PC-3 (cell line): Measurements from ENCODE around the gene GABARAP. TPM values are rescaled to one million over a fixed set of nuclear protein-coding genes. Genes with fewer than 3 reads are reported as not detected.

Experiments
- ATAC-seq: fragments of 200-7000 bp; cut with Tn5 transposase; 2 replicates; pipeline ENCODE4 v1.9.1; 2020; ENCODE audit warnings: mild to moderate bottlenecking, moderate library complexity
- BruUV-seq: library from RNA; stranded (reverse); fragments of 400-500 nt; replicated peaks from 2 replicates; lab custom pipeline; 2021; lab: Mats Ljungman, UMichigan
- CTCF ChIA-PET: fragments of 300-600 bp; sonication (Branson Sonifier 250); formaldehyde crosslinking; loops from one replicate; lab custom pipeline; 2022; ENCODE audit warnings: antibody characterized with exemption; lab: Charles Lee
- POLR2A ChIA-PET: fragments of 300-600 bp; sonication (Branson Sonifier 250); formaldehyde crosslinking; loops from one replicate; lab custom pipeline; 2022; ENCODE audit warnings: antibody characterized with exemption; ENCODE audit not compliant: unreplicated experiment; lab: Charles Lee
- DNase-seq: peaks from one replicate; pipeline ENCODE4 v3.0.0-alpha.2; 2015
- H2AFZ ChIP-seq: fragments of 300-600 bp; sonication (generic); 2 replicates; pipeline ENCODE4 v1.6.0; 2016; ENCODE audit warnings: antibody characterized with exemption, low read length
- H3F3A ChIP-seq: fragments of 300-600 bp; sonication (generic); one replicate; pipeline ENCODE4 v1.6.0; 2017; ENCODE audit warnings: antibody characterized with exemption, low read length, control low read depth, mild to moderate bottlenecking; ENCODE audit not compliant: unreplicated experiment
- H3K27ac ChIP-seq: fragments of 300-600 bp; sonication (generic); 2 replicates; pipeline ENCODE4 v1.5.1; 2016; ENCODE audit warnings: mild to moderate bottlenecking, low read length
- H3K27me3 ChIP-seq: fragments of 300-600 bp; sonication (generic); 2 replicates; pipeline ENCODE4 v1.6.1; 2016; ENCODE audit warnings: low read length, mixed read lengths
- H3K36me3 ChIP-seq: fragments of 300-600 bp; sonication (generic); 2 replicates; pipeline ENCODE4 v1.6.1; 2016; ENCODE audit warnings: low read depth, mixed run types, low read length, mixed read lengths
- H3K4me1 ChIP-seq: fragments of 300-600 bp; sonication (generic); 2 replicates; pipeline ENCODE4 v1.5.1; 2016; ENCODE audit warnings: low read length; ENCODE audit not compliant: insufficient read depth
- H3K4me2 ChIP-seq: fragments of 300-600 bp; sonication (generic); 2 replicates; pipeline ENCODE4 v1.6.0; 2016; ENCODE audit warnings: low read length
- H3K4me3 ChIP-seq: fragments of 300-600 bp; sonication (generic); 2 replicates; pipeline ENCODE4 v1.5.1; 2016; ENCODE audit warnings: mild to moderate bottlenecking, low read length, mixed read lengths
- H3K79me2 ChIP-seq: fragments of 300-600 bp; sonication (generic); 2 replicates; pipeline ENCODE4 v1.6.1; 2017; ENCODE audit warnings: low read length, mixed read lengths
- H3K9ac ChIP-seq: fragments of 300-600 bp; sonication (generic); 2 replicates; pipeline ENCODE4 v1.6.0; 2016; ENCODE audit warnings: mild to moderate bottlenecking, low read length
- H3K9me2 ChIP-seq: fragments of 300-600 bp; sonication (generic); replicated peaks from 2 replicates; pipeline ENCODE4 v1.6.1; 2016; ENCODE audit warnings: mixed run types, low read length, mixed read lengths
- H3K9me3 ChIP-seq: fragments of 300-600 bp; sonication (generic); 2 replicates; pipeline ENCODE4 v1.6.1; 2016; ENCODE audit warnings: low read length, mixed read lengths
- H4K20me1 ChIP-seq: fragments of 300-600 bp; sonication (generic); 2 replicates; pipeline ENCODE4 v1.6.1; 2016; ENCODE audit warnings: low read length, mixed read lengths
- EZH2 ChIP-seq: fragments of 300-600 bp; sonication (generic); IDR thresholded peaks from one replicate; pipeline ENCODE4 v1.6.1; 2017; ENCODE audit warnings: antibody characterized with exemption, mild to moderate bottlenecking, low read length; ENCODE audit not compliant: unreplicated experiment
- EZH2phosphoT487 ChIP-seq: fragments of 300-600 bp; sonication (generic); IDR thresholded peaks from 2 replicates; pipeline ENCODE4 v1.6.1; 2018; ENCODE audit warnings: mild to moderate bottlenecking, antibody characterized with exemption, low read length, borderline replicate concordance
- intact Hi-C: fragments of 100-400 bp; cut with micrococcal nuclease; formaldehyde crosslinking; loops from 2 replicates; pipeline ENCODE4 v1.9.0; 2023
- total RNA-seq: library from RNA; depleted of rRNA; stranded (reverse); fragments of >200 nt; gene quantifications from 2 replicates; pipeline ENCODE4 v1.2.3, GENCODE V29; 2014
- TF ChIP-seq, protein P1 (sequence below): fragments of 300-600 bp; sonication (generic); conservative IDR thresholded peaks from 2 replicates; pipeline ENCODE4 v1.5.1; 2017; ENCODE audit warnings: antibody characterized with exemption, low read depth, mild to moderate bottlenecking, low read length

Gene GABARAP
- total RNA-seq, 1 experiment from 2014 or later = 103 TPM

DNA sequence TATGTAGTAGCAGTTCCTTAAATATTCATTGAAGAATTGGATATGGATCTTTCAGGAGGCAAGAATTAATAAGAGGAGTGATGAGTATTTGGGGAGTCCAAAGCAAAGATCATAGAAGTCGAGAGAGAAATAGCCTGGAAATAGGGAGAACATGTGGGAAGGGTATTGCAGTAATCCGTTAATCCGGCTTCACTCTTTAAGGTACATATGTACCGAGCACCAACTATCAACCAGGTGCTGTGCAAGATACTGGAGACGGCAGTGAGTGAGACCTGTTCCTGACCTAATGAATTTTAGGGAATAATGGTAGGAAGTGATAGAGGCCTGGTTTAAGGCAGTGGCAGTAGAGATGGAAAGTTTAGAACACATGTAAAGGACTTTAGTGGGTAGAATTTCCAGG lies 10.8 kb upstream of the GABARAP start:
- no peak for DNase-seq
- no peak for TF ChIP-seq EZH2phosphoT487
- no peak for TF ChIP-seq EZH2
- TF ChIP-seq, protein P1, sequence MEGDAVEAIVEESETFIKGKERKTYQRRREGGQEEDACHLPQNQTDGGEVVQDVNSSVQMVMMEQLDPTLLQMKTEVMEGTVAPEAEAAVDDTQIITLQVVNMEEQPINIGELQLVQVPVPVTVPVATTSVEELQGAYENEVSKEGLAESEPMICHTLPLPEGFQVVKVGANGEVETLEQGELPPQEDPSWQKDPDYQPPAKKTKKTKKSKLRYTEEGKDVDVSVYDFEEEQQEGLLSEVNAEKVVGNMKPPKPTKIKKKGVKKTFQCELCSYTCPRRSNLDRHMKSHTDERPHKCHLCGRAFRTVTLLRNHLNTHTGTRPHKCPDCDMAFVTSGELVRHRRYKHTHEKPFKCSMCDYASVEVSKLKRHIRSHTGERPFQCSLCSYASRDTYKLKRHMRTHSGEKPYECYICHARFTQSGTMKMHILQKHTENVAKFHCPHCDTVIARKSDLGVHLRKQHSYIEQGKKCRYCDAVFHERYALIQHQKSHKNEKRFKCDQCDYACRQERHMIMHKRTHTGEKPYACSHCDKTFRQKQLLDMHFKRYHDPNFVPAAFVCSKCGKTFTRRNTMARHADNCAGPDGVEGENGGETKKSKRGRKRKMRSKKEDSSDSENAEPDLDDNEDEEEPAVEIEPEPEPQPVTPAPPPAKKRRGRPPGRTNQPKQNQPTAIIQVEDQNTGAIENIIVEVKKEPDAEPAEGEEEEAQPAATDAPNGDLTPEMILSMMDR = no peak
- peak overlapping the region; percentile 96 for H3K9ac ChIP-seq
- no peaks in the 10 kb centered on the region for H3K9me2 ChIP-seq
- BruUV-seq = no TSS peak
- no peaks in the 10 kb centered on the region for H3K27me3 ChIP-seq
- 0 out of 2 replicates have a peak, but pooled peaks cover 5% of the 10 kb centered on the region for H4K20me1 ChIP-seq
- ChIA-PET POLR2A (no interaction called here), CTCF (no interaction called here)
- peak overlapping the region; percentile 92 for H3K4me3 ChIP-seq
- no peak overlapping the region for H2AFZ ChIP-seq
- H3K36me3 ChIP-seq = peaks cover 3% of the 10 kb centered on the region; the same call in 1 of the 2 replicates
- H3K4me2 ChIP-seq = peak overlapping the region; percentile 95
- H3K27ac ChIP-seq = peak overlapping the region; percentile 96; the same call in 1 of the 2 replicates
- intact Hi-C loops = loop anchor here (2.0 kb wide), 1 partner anchor 28 kb away; the partner anchor contains the start of gene SLC2A4
- no peaks in the 10 kb centered on the region for H3F3A ChIP-seq
- peaks cover 21% of the 10 kb centered on the region for H3K4me1 ChIP-seq
- no peak for ATAC-seq
- no peaks in the 10 kb centered on the region for H3K9me3 ChIP-seq
- peaks cover 62% of the 10 kb centered on the region for H3K79me2 ChIP-seq

DNA sequence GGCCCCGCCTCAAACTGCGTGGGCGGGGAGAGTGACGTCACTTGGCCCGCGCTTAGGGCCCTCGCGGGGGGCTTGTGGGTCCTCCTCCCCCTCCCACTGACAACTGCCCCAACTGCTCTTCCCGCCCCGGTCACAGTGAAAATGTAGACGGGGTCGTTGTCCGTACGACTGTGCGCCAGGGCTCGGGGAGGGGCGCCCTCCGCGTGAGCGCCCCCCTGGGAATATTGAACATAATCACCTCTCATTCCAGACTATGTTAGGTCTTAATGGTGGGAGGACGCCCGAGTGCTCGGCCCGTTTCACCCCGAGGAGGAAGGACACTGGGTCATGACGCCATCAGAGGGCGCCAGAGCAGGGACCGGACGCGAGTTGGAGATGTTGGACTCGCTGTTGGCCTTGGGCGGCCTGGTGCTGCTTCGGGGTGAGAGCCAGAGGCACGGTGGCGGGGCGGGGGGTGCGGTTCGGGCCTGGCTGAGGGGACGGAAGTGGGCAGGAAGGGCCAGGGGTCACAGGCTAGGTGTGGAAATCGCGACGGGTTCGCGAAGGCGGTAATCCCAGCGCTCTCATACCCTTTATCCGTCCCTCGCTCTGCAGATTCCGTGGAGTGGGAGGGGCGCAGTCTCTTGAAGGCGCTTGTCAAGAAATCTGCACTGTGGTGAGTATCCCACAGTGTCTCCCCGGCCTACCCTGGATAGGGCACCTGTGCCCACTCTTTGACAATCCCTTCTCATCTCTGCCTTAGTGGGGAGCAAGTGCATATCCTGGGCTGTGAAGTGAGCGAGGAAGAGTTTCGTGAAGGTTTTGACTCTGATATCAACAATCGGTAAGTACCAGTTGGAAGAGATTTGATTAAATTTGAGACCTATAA lies 10.2 kb upstream of the GABARAP start, which contains the start of gene ELP5:
ELP5 (plus strand) TSS at position 40 of the 868 bp plus-strand sequence; CDS start at position 376, 336 bp downstream.
- DNase-seq = peak; percentile 86

More for the DNA sequence above, 10.2 kb upstream of the GABARAP start, which contains the start of gene ELP5:
- ChIA-PET CTCF (no interaction called here), POLR2A (no interaction called here)
- Histone ChIP-seq H3K9me3 (no peaks in the 10 kb centered on the region), H2AFZ (peak within 1 kb of the TSS; percentile 79), H3K9ac (peak within 1 kb of the TSS; percentile 96), H3F3A (no peaks in the 10 kb centered on the region), H3K9me2 (no peaks in the 10 kb centered on the region), H3K36me3 (peaks cover 3% of the 10 kb centered on the region; the same call in 1 of the 2 replicates), H3K4me3 (peak within 1 kb of the TSS; percentile 92), H3K4me1 (peaks cover 21% of the 10 kb centered on the region), H4K20me1 (0 out of 2 replicates have a peak, but pooled peaks cover 5% of the 10 kb centered on the region), H3K27ac (peak within 1 kb of the TSS; percentile 96), H3K79me2 (peaks cover 69% of the 10 kb centered on the region), H3K27me3 (no peaks in the 10 kb centered on the region), H3K4me2 (peak within 1 kb of the TSS; percentile 95)
- BruUV-seq = TSS peak; percentile 69
- ATAC-seq = peak; percentile 67
- intact Hi-C loops = loop anchor here (1.0 to 2.0 kb wide), 2 partner anchors 10 to 28 kb away; partner anchors contain the start of genes CLDN7 and SLC2A4
- TF ChIP-seq, protein P1 = peak; percentile 43; the same call in 1 of the 2 replicates
- no peak for TF ChIP-seq EZH2phosphoT487
